Kidney capillary endothelial cell (primary cell): ENCODE results near the gene PARD3B.

Experiments
- DNase-seq: peaks from one replicate; pipeline ENCODE4 v3.0.0-alpha.2; 2018; ENCODE audit warnings: low spot score

The PARD3B gene

GRCh38 chr2:205138735-205139134, 593.5 kb downstream of the PARD3B start:
- DNase-seq = no peak

- peak; percentile 7 for DNase-seq
Observed at GRCh38 chr2:205139822-205140463, 594.7 kb downstream of the PARD3B start.

- DNase-seq = no peak
Observed at GRCh38 chr2:205141381-205141780, 596.1 kb downstream of the PARD3B start.

DNA sequence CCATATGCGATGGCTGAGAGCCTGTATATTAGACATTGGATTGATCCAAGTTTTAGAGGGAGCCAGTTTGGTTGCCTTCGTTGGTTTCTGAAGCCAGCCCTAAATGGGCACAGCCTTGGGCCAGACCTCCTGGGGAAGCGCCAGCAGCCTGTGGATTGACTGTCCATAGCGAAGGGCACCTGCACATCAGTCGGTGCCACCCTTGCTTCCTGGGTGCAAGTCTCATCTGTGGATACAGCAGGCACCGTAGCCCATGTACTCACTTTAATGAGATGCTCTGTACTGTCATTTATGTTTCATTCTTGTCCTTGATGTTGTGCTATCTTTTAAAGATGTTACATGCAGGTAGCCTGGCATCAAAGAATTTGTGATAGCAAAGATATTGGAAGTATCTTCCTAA, 600.6 kb downstream of the PARD3B start:
- no peak for DNase-seq

GRCh38 chr2:205148755-205149154, 603.5 kb downstream of the PARD3B start:
- DNase-seq = no peak

GRCh38 chr2:205156457-205156856, 611.2 kb downstream of the PARD3B start:
- DNase-seq = no peak

- DNase-seq = no peak
Observed at GRCh38 chr2:205158404-205158803, 613.1 kb downstream of the PARD3B start.

GRCh38 chr2:205161156-205161839, 616.0 kb downstream of the PARD3B start:
- DNase-seq = no peak

GRCh38 chr2:205166745-205167144, 621.5 kb downstream of the PARD3B start:
- DNase-seq = no peak

DNA sequence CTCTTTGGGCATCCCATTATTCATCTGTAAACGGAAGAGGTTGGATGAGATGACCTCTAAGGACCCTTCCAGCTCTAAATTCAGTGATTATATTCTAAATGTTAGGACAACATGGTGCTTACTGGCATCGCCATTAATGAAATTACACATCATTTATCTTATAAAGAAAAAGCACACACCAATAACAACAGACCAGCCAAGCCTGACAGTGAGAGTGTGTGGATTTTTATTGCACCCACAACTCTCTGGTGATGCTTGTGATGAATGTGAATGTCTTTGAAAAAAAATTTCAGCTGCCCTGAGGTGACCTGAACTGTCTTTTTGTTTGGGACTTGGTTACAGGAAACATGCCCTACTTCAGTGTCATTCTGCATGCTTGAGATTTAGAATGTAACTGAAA, 623.7 kb downstream of the PARD3B start:
- DNase-seq = peak; percentile 35

- DNase-seq = peak; percentile 79
Observed at GRCh38 chr2:205169464-205169863, 624.2 kb downstream of the PARD3B start.

GRCh38 chr2:205170399-205170798, 625.1 kb downstream of the PARD3B start:
- no peak for DNase-seq

- DNase-seq = no peak
Observed at GRCh38 chr2:205171261-205171940, 626.1 kb downstream of the PARD3B start.

DNA sequence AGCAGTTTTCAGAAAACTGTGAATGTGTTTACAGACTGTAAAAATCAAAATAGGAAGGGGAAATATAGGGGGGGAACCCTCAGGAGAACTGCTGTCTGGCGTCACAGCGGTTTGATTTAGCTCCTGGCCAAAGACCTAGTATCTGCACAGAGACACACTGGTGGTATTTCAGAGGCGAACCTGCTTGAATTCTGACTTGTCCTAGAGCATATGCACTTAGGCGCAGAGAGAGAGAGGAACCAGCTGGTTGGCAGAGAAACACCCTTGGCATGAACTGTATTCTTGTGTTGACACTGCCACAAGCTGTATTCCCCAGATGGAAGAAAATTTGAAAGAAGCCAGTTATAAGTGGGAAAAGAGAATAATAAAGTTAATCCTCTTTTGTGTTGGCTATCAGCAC, 630.6 kb downstream of the PARD3B start:
- no peak for DNase-seq

DNA sequence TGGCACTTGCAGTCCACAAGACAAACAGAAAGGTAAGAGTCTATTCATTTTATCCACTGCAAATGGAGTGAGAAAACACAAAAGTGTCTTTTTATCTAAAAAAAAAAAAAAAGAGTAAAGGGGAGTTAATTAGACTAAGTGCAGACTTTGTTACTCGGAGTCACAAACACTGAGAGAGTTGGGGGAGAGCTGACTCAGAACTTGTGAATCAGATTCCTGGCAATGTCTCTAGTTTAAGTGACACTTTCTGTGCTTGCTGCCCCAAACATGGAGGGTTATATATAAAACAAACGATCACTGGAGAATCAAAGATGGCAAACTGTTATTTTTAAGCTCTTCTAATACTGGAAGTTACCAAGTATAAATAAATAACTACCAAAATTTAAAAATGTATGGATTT, 631.3 kb downstream of the PARD3B start:
- no peak for DNase-seq

DNA sequence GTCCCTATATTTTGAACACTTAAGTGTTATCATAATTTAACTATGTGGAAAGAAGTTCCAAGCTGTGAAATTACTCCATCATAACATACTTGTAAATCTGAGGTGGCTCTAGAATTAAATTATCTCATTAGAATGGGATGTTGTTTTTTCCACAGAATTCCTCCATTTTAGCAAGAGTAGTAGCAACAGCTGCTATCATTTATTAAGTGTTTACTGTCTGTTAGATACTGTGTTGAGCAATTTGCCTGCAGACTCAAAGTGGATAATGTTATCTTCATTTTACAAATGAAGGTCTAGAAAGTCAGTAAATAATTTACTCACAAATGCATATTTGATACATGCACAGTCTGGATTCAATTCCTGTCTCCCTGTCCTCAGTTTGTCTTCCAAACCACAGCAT, 632.3 kb downstream of the PARD3B start:
- DNase-seq = no peak

DNA sequence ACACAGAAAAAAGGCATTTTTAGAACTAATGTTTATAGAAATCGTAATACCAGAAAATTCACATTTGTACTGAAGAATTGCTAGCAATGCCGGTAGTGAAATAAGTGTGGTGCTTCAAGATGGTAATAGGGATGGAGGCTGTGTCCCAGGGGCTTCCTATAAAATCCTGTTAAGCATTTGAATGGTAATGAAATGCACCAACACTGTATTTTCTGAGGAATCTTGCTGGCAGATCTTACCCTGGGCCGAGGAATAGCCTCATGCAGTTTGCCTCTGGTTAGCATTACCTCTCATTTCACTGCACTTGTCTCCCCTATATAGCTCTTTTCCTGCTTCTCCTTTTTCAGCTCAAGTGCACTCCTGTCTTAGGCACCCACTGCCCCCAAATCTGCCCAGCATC, 635.5 kb downstream of the PARD3B start:
- no peak for DNase-seq

DNA sequence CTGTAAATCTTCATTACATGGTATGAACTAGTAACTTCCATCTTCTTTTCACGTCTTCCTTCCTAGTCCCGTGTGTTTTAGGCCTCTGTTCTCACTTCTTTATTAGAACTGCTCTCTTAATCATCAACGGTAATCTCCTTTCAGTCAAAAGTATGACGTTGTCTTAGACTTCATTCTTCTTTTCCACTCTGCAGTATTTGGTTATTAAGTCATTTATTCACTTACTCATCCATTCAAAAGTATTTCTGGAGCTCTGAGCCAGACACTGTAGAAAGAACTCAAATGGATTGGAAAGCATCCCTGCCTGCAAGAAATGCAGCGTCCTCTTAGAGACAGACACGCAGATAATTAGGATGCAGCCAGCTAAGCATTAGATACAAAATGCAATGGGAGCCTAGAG, 642.5 kb downstream of the PARD3B start:
- no peak for DNase-seq

GRCh38 chr2:205188239-205189138, 643.2 kb downstream of the PARD3B start:
- no peak for DNase-seq

DNA sequence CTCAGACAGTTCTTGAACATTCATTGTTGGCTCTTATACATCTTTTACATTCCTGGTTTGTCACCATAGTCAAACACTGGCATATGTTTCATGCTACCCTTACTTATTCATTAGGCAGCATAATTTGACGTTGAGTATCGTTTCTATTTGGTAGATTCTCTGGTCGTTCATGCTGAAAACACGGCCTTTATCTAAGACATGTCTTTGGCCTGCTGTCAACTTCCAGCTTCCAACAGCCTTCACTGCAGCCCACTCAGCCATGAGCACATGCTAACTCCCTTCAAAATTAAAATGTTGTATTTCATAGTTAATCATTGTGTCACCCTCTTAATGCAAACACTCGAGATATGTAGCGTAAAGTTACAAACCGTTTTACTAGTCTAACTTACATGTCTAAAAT, 644.0 kb downstream of the PARD3B start:
- no peak for DNase-seq

GRCh38 chr2:205190528-205190927, 645.3 kb downstream of the PARD3B start:
- DNase-seq = no peak

GRCh38 chr2:205193125-205193835, 648.0 kb downstream of the PARD3B start:
- no peak for DNase-seq
